K562 (cell line): ENCODE measurements around the gene ZBTB49. TPM values are rescaled to one million over a fixed set of nuclear protein-coding genes. Genes with fewer than 3 reads are reported as not detected.

ENCODE experiments used
- ATAC-seq: fragments of 200-7000 bp; cut with Tn5 transposase; 3 replicates; pipeline ENCODE4 v1.9.1; 2020; ENCODE audit warnings: moderate library complexity
- BruUV-seq: library from RNA; stranded (reverse); fragments of 400-500 nt; replicated peaks from 2 replicates; lab custom pipeline; 2021; lab: Mats Ljungman, UMichigan
- CTCF ChIA-PET: fragments of 300-600 bp; formaldehyde crosslinking; extraction: SDS; loops from one replicate; lab custom pipeline; 2021; ENCODE audit warnings: low intra/inter-chr PET ratio; lab: Yijun Ruan, JAX
- POLR2A ChIA-PET: fragments of 300-600, 350-650 bp; sonication (Branson Sonifier 250); formaldehyde crosslinking; extraction: SDS; loops from one replicate; lab custom pipeline; 2021; ENCODE audit warnings: antibody characterized with exemption, inconsistent platforms; lab: Yijun Ruan, JAX
- DNase-seq, 4 experiments: peaks; one replicate each; pipeline versions ENCODE4 v3.0.0 to v3.0.0-alpha.2; 2011 to 2018; ENCODE audit warnings: low spot score in 3 of 4, mixed read lengths in 3 of 4; ENCODE audit errors: extremely low read depth in 1 of 4
- FAIRE-seq: peaks from 2 replicates; lab custom pipeline; 2011; peaks lifted over from hg19 to GRCh38; lab: Jason Lieb, UNC
- H2AFZ ChIP-seq: 2 replicates; pipeline ENCODE4 v1.6.0; 2011; ENCODE audit warnings: low read depth, low read length, control low read depth, inconsistent platforms
- H3K27ac ChIP-seq: fragments of 200-600 bp; 3 replicates; pipeline ENCODE4 v1.8.0; 2011; ENCODE audit warnings: low read depth, mild to moderate bottlenecking, control low read depth, inconsistent platforms, low read length, moderate library complexity, mixed read lengths; ENCODE audit errors: extremely low read depth
- H3K27me3 ChIP-seq, 2 experiments: fragments of 300-600 bp in 1 of 2; 2 replicates in 1 of 2; 3 replicates in 1 of 2; pipeline versions ENCODE4 v1.6.0 to v1.8.0; 2011; ENCODE audit warnings: inconsistent platforms in 2 of 2, low read length in 2 of 2, mild to moderate bottlenecking in 1 of 2, mixed read lengths in 1 of 2, moderate library complexity in 1 of 2; ENCODE audit not compliant: control insufficient read depth in 2 of 2, insufficient read depth in 2 of 2
- H3K36me3 ChIP-seq: fragments of 300-600 bp; 3 replicates; pipeline ENCODE4 v1.8.0; 2011; ENCODE audit warnings: mild to moderate bottlenecking, low read length, inconsistent platforms; ENCODE audit not compliant: control insufficient read depth, insufficient read depth
- H3K4me1 ChIP-seq, 2 experiments: fragments of 200-600 bp in 1 of 2; replicated peaks in 1 of 2; 2 replicates in 1 of 2; 3 replicates in 1 of 2; pipeline versions ENCODE4 v1.5.1 to v1.8.0; 2011; ENCODE audit warnings: inconsistent platforms in 2 of 2, low read length in 2 of 2, mild to moderate bottlenecking in 1 of 2, mixed read lengths in 1 of 2, moderate library complexity in 1 of 2; ENCODE audit not compliant: control insufficient read depth in 2 of 2, insufficient read depth in 2 of 2
- H3K4me2 ChIP-seq: 2 replicates; pipeline ENCODE4 v1.6.1; 2011; ENCODE audit warnings: low read length, control low read depth, inconsistent platforms, mixed read lengths; ENCODE audit not compliant: insufficient read depth
- H3K4me3 ChIP-seq: fragments of 200-600 bp; sonication (generic), shearing (Covaris generic); 2 replicates; pipeline ENCODE4 v1.5.1; 2016; ENCODE audit warnings: control low read depth, inconsistent platforms
- H3K79me2 ChIP-seq: fragments of 200-600 bp; 3 replicates; pipeline ENCODE4 v1.8.0; 2011; ENCODE audit warnings: low read length, inconsistent platforms; ENCODE audit not compliant: control insufficient read depth, insufficient read depth
- H3K9ac ChIP-seq, 2 experiments: 2 replicates each; pipeline versions ENCODE4 v1.6.0 to v1.6.1; 2011; ENCODE audit warnings: low read depth in 2 of 2, low read length in 2 of 2, control low read depth in 1 of 2, inconsistent platforms in 1 of 2, mild to moderate bottlenecking in 1 of 2, mixed read lengths in 1 of 2; ENCODE audit not compliant: insufficient read depth in 1 of 2
- H3K9me1 ChIP-seq: one replicate; pipeline ENCODE4 v1.6.0; 2011; ENCODE audit warnings: inconsistent platforms, mild to moderate bottlenecking, low read length, moderate library complexity; ENCODE audit not compliant: control insufficient read depth, insufficient read depth
- H3K9me3 ChIP-seq: replicated peaks from 2 replicates; pipeline ENCODE4 v1.5.1; 2011; ENCODE audit warnings: low read depth, low read length, inconsistent platforms; ENCODE audit not compliant: control insufficient read depth, insufficient read depth
- H4K20me1 ChIP-seq: replicated peaks from 2 replicates; pipeline ENCODE4 v1.6.1; 2011; ENCODE audit warnings: low read length, inconsistent platforms, mixed read lengths; ENCODE audit not compliant: control insufficient read depth, insufficient read depth
- ARID1B ChIP-seq: fragments of 450-650 bp; IDR thresholded peaks from 2 replicates; pipeline ENCODE4 v1.6.1; 2016; ENCODE audit warnings: antibody characterized with exemption, mild to moderate bottlenecking, inconsistent platforms
- BCL6 ChIP-seq: fragments of 250-450 bp; sonication (Bioruptor Pico); IDR thresholded peaks from 2 replicates; pipeline ENCODE4 v1.4.0; 2020
- BDP1 ChIP-seq: IDR thresholded peaks from 3 replicates; pipeline ENCODE4 v1.6.1; 2011; ENCODE audit not compliant: insufficient read length, insufficient read depth
- CBFA2T3 ChIP-seq: fragments of 450-650 bp; IDR thresholded peaks from 2 replicates; pipeline ENCODE4 v1.6.1; 2017
- KAT8 ChIP-seq: fragments of 450-650 bp; IDR thresholded peaks from 2 replicates; pipeline ENCODE4 v1.6.1; 2016; ENCODE audit warnings: low read depth, mild to moderate bottlenecking
- MYBL2 ChIP-seq, 2 experiments: fragments of 450-650 bp in 1 of 2; sonication (generic) in 1 of 2; formaldehyde crosslinking in 1 of 2; IDR thresholded peaks; 2 replicates each; pipeline versions ENCODE4 v1.6.1 to v1.8.1; 2017 to 2022; ENCODE audit warnings: borderline replicate concordance in 1 of 2, inconsistent platforms in 1 of 2, low read depth in 1 of 2, mild to moderate bottlenecking in 1 of 2, missing genetic modification reagents in 1 of 2, moderate library complexity in 1 of 2
- SRF ChIP-seq, 2 experiments: fragments of 250-450, 450-650 bp in 1 of 2; sonication (Bioruptor Pico) in 1 of 2; sonication (generic) in 1 of 2; formaldehyde crosslinking; IDR thresholded peaks; 2 replicates each; pipeline versions ENCODE4 v1.5.0 to v1.5.1; 2020 to 2022; ENCODE audit warnings: mild to moderate bottlenecking in 1 of 2, missing genetic modification reagents in 1 of 2
- TBL1XR1 ChIP-seq, 2 experiments: IDR thresholded peaks; 2 replicates each; pipeline ENCODE4 v1.6.1; 2012; ENCODE audit warnings: improper control_type of control experiment in 2 of 2, low read length in 2 of 2, mild to moderate bottlenecking in 1 of 2
- ZNF143 ChIP-seq: sonication (generic); formaldehyde crosslinking; IDR thresholded peaks from 2 replicates; pipeline ENCODE4 v1.9.0; 2022; ENCODE audit warnings: mild to moderate bottlenecking, missing genetic modification reagents
- WGBS: fragments of 100-300 bp; shearing (Covaris generic); methylation state at CpG from one replicate; pipeline ENCODE4 v1.1.6; 2016; ENCODE audit warnings: low coverage, mixed read lengths; ENCODE audit not compliant: insufficient coverage; ENCODE audit errors: missing lambda C conversion rate; 5-methylcytosine and 5-hydroxymethylcytosine counted together
- in situ Hi-C: fragments of 300-500 bp; cut with MboI; formaldehyde crosslinking; loops from 4 replicates; pipeline ENCODE4 v1.15.0; 2018; ENCODE audit warnings: inconsistent platforms, mixed read lengths
- intact Hi-C: fragments of 100-400 bp; cut with micrococcal nuclease; formaldehyde crosslinking; loops from 2 replicates; pipeline ENCODE4 v1.14.2; 2022
- polyA plus RNA-seq, 8 experiments: library from polyadenylated mRNA; depleted of rRNA in 4 of 8; stranded (reverse) in 5 of 8; unstranded in 3 of 8; fragments of >200 nt; fragmentation: Nextera tagmentation in 2 of 8; fragmentation: Illumina TruSeq in 1 of 8; extraction: Ambion mirVana in 2 of 8; extraction: Trizol in 1 of 8; gene quantifications; 2 replicates each; pipeline versions ENCODE4 v1.2.1 to v1.2.3, GENCODE V29; 2011 to 2014; ENCODE audit warnings: inconsistent platforms in 1 of 8, missing spikeins in 1 of 8
- total RNA-seq, 7 experiments: library from RNA; depleted of rRNA in 6 of 7; stranded (reverse); fragments of >200 nt in 6 of 7; fragmentation: Illumina TruSeq in 2 of 7; extraction: Trizol in 2 of 7; gene quantifications; 2 replicates each; pipeline versions ENCODE4 v1.2.1 to v1.2.3, GENCODE V29; 2011 to 2021; ENCODE audit warnings: low replicate concordance in 1 of 7
- TF ChIP-seq, protein P1 (sequence below): fragments of 250-450 bp; sonication (Bioruptor Pico); IDR thresholded peaks from 2 replicates; pipeline ENCODE4 v1.4.0; 2020; ENCODE audit warnings: mild to moderate bottlenecking, moderate library complexity, borderline replicate concordance
- TF ChIP-seq, protein P2 (sequence below): fragments of 450-650 bp; formaldehyde crosslinking; IDR thresholded peaks from 2 replicates; pipeline ENCODE4 v1.4.0; 2022; ENCODE audit warnings: mild to moderate bottlenecking, moderate library complexity
- TF ChIP-seq, protein P3 (sequence below): fragments of 250-450 bp; sonication (Bioruptor Pico); IDR thresholded peaks from 2 replicates; pipeline ENCODE4 v1.8.0; 2022; ENCODE audit warnings: inconsistent platforms

The ZBTB49 gene
- total and polyA plus RNA-seq, 9 of the 15 experiments (the other 6 are each of a cell fraction or from before 2014, with no cell fraction given) = 0.49 to 8.0 (median 4.2) TPM

DNA sequence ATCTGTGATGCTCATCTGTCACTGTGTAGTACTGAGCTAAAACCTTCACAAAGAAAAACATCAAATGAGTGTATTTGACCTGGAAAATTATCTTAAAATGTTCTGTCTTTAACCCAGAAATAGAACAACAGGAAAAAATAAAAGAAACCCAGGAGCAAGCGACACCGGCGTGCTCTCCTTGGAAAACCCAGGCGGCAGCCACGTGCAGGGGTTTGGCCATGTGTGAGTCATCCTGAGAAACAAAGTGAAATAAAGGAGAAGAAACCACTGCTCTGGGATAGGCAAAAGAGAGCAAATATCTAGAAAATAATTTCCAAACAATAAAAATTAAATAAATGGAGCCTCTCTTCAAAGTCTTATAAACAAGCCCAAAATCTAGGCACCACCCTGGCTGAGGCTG is 22.1 kb upstream of the ZBTB49 start:
- peaks cover 60% of the 10 kb centered on the region for H3K36me3 ChIP-seq
- no peak overlapping the region for H3K9ac ChIP-seq
- H3K27me3 ChIP-seq = peaks cover 0 to 10% of the 10 kb centered on the region in 2 experiments; a peak in 2 of 5 replicates
- no peak overlapping the region for H2AFZ ChIP-seq
- H3K27ac ChIP-seq = no peak overlapping the region
- H3K79me2 ChIP-seq = no peaks in the 10 kb centered on the region
- H3K9me3 ChIP-seq = no peaks in the 10 kb centered on the region
- TF ChIP-seq ZNF143 (CRISPR knock-in tag) = no peak
- TF ChIP-seq SRF (CRISPR knock-in tag; IDR thresholded peaks at IDR 0.05) = no peak
- TF ChIP-seq, protein P1, sequence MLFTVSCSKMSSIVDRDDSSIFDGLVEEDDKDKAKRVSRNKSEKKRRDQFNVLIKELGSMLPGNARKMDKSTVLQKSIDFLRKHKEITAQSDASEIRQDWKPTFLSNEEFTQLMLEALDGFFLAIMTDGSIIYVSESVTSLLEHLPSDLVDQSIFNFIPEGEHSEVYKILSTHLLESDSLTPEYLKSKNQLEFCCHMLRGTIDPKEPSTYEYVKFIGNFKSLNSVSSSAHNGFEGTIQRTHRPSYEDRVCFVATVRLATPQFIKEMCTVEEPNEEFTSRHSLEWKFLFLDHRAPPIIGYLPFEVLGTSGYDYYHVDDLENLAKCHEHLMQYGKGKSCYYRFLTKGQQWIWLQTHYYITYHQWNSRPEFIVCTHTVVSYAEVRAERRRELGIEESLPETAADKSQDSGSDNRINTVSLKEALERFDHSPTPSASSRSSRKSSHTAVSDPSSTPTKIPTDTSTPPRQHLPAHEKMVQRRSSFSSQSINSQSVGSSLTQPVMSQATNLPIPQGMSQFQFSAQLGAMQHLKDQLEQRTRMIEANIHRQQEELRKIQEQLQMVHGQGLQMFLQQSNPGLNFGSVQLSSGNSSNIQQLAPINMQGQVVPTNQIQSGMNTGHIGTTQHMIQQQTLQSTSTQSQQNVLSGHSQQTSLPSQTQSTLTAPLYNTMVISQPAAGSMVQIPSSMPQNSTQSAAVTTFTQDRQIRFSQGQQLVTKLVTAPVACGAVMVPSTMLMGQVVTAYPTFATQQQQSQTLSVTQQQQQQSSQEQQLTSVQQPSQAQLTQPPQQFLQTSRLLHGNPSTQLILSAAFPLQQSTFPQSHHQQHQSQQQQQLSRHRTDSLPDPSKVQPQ (CRISPR knock-in tag) = no peak
- TF ChIP-seq, protein P2, sequence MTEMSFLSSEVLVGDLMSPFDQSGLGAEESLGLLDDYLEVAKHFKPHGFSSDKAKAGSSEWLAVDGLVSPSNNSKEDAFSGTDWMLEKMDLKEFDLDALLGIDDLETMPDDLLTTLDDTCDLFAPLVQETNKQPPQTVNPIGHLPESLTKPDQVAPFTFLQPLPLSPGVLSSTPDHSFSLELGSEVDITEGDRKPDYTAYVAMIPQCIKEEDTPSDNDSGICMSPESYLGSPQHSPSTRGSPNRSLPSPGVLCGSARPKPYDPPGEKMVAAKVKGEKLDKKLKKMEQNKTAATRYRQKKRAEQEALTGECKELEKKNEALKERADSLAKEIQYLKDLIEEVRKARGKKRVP (CRISPR knock-in tag) = no peak
- TF ChIP-seq, protein P3, sequence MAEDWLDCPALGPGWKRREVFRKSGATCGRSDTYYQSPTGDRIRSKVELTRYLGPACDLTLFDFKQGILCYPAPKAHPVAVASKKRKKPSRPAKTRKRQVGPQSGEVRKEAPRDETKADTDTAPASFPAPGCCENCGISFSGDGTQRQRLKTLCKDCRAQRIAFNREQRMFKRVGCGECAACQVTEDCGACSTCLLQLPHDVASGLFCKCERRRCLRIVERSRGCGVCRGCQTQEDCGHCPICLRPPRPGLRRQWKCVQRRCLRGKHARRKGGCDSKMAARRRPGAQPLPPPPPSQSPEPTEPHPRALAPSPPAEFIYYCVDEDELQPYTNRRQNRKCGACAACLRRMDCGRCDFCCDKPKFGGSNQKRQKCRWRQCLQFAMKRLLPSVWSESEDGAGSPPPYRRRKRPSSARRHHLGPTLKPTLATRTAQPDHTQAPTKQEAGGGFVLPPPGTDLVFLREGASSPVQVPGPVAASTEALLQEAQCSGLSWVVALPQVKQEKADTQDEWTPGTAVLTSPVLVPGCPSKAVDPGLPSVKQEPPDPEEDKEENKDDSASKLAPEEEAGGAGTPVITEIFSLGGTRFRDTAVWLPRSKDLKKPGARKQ (CRISPR knock-in tag) = no peak
- TF ChIP-seq BCL6 (CRISPR knock-in tag) = no peak
- TF ChIP-seq ARID1B = no peak
- no peak for TF ChIP-seq BDP1
- no peak for TF ChIP-seq TBL1XR1 (IDR thresholded peaks at IDR 0.05; ENCODE audit: low read length in 2 of 2)
- TF ChIP-seq KAT8 = no peak
- no peak for TF ChIP-seq MYBL2 (IDR thresholded peaks at IDR 0.05; ENCODE audit: low read depth)
- TF ChIP-seq MYBL2 (CRISPR knock-in tag; IDR thresholded peaks at IDR 0.05; ENCODE audit: borderline replicate concordance) = no peak
- TF ChIP-seq CBFA2T3 = no peak
- no peaks in the 10 kb centered on the region; the same call in 1 of the 2 replicates for H4K20me1 ChIP-seq
- no peaks in the 10 kb centered on the region for H3K9me1 ChIP-seq
- in situ Hi-C loops (no loop called here), intact Hi-C loops (no loop called here)
- no peak for FAIRE-seq
- ChIA-PET POLR2A (interaction anchor here (0.7 to 1.2 kb wide), 3 partner anchors 18 to 112 kb away, joined by 3 read pairs; no protein-coding TSS in a partner anchor), CTCF (no interaction called here)
- no peak overlapping the region for H3K4me3 ChIP-seq
- H3K4me2 ChIP-seq = no peak overlapping the region
- no peaks in the 10 kb centered on the region for H3K4me1 ChIP-seq
- no TSS peak for BruUV-seq
- DNase-seq = no peak
- 86% methylated on average over 5 of the region's 5 CpGs for WGBS
- no peak for ATAC-seq
